Fibroblast of skin of left biceps (primary cell): ENCODE results near the gene ENTPD2.
"Not testable (repeated sequence)": the region's sequence is repeated elsewhere in the genome, so short reads cannot be mapped to it uniquely, and the experiment has no call there.

ENCODE experiments used
- DNase-seq, 2 experiments: peaks; one replicate each; pipeline ENCODE4 v3.0.0-alpha.2; 2013; ENCODE audit warnings: low read depth in 2 of 2

ENTPD2 gene

DNA sequence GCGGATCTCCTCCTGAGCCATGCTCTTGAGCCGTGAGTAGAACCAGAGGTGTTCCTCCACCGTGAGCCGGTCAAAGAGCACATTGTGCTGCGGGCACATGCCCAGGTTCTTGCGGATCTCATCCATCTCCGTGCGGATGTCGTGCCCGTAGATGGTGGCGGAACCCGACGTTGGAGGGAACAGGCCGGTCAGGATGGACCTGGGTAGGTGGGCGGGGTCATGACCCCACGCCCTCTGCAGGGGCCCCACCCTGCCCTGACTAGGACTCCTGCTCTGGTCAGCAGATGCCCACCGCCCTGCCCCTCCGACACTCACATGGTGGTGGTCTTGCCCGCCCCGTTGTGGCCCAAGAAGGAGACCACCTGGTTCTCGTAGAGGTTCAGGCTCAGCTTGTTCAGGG is 37.9 kb downstream of the ENTPD2 start:
- no peak for DNase-seq

DNA sequence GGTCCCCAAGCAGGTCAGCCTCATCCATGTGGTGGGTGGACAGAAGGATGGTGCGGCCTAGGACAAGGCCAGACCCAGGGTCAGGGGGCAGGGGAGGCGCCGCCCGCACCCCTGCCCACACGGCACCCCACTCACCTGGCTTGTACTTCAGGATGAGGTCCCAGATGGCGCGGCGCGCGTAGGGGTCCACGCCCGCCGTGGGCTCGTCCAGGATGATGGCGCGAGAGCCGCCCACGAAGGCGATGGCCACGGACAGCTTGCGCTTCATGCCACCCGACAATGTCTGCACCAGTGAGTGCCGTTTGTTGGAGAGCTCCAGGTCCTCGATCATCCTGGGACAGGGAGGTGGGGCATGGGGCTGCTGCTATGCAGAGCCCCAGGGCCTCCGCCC is 38.3 kb downstream of the ENTPD2 start:
- no peak for DNase-seq

DNA sequence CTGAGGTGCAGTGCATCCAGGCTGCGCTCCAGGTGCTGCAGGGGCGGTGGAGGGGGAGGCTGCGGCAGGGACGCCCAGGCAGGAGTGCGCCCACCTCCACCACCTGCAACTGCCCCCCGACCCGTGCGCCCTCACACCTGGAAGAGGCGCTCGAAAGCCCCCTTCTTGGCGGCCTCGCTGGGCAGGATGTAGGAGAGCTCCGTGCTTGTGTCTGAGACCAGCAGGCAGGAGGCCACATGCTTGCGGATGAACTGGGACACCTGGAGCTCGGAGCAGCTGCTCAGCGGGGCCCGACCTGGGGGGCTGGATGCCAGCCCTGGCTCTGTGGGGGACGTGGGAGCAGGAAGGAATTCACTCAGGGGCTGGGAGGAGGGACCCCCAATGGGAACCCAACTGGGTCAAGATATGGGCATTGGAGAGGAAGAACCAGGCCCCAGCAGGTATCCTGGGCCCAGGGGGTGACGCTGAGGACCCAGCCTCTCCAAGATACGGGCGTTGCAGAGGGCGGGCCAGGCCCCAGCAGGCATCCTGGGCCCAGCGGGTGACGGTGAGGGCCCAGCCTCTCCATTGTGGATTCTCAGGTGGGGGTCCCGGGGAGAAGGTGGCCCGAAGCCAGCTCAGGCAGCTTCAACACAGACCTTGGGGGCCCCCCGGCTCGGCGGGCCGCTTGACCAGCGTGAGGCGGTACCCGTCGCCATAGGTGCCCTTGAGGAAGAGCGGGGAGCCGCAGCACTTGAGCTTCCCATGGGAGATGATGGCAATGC is 38.9 kb downstream of the ENTPD2 start:
- no peak for DNase-seq

DNA sequence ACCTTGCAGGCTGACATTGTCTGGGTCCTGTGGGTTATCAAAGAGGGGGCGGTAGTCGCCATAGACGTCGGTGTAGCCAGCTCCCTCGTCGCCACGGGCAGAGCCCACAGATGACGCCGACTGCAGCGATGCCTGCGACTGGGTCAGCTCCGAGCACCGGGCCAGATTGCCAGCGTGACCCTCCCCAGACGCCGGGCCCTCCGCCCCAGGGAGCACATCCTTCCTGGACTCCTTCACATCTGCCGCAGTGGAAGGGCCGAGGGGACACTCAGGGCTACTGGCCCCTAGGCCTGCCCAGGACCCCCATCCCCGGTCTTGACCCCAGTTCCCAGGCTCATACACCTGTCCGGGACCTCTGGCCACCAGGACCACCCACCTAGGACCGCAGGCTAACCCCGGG is 39.7 kb downstream of the ENTPD2 start:
- DNase-seq: no peak

DNA sequence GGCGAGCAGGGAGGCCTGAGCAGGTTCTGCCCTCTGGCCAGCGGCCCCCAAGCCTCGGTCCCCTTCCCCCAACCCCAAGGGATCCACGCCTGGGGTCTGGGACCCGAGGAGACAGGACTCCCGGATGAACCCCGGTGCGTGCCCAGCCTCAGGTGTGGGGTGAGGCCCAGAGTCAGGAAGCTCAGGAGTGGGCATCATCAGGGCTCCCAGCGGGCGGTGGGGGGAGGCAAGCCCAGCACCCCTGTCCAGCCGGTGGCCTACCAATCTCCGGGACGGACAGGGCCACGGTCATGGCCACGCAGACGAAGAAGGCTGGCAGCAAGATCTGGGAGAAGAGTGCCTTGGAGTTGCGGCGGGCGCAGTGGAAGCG is 40.3 kb downstream of the ENTPD2 start:
- no peak for DNase-seq

DNA sequence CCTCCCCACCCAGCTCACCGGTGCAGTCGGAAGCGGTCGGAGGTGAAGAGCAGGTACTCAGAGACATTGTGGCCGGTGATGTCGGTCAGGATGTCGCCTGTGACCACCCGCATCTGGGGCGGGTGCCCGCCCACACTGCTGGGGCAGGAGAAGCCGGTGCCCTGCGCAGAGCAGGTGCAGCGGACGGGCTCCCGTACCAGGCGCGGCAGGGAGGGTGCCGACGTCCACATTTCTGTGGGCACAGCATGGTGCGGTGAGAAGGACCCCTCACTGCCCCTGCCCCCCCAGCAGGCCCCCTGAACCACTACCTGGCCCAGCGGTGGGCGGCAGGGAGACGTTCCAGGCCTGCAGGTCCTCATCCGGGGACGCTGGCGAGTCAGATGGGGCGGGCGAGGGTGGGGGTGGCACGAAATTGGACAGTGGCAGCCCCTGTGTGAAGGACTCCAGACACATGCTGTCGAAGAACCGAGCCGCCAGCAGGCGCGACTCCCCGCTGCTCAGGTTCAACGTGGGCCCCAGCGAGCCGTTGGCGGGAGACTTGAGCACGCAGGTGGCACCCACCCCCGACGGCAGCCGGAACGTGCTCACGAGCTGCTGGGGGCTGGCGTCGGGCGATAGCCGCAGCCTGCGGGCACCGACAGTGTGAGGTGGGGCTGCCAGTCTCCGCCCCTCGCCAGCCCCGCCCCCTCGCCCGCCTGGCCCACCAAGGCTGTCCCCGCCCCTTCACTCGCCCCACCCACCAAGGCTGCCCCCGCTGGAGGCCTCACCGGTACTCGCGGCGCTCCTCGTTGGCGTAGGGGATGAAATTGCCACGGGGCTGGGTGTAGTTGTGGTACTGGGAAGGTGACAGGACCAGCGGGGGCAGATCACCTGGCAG is 40.9 kb downstream of the ENTPD2 start:
- no peak for DNase-seq

DNA sequence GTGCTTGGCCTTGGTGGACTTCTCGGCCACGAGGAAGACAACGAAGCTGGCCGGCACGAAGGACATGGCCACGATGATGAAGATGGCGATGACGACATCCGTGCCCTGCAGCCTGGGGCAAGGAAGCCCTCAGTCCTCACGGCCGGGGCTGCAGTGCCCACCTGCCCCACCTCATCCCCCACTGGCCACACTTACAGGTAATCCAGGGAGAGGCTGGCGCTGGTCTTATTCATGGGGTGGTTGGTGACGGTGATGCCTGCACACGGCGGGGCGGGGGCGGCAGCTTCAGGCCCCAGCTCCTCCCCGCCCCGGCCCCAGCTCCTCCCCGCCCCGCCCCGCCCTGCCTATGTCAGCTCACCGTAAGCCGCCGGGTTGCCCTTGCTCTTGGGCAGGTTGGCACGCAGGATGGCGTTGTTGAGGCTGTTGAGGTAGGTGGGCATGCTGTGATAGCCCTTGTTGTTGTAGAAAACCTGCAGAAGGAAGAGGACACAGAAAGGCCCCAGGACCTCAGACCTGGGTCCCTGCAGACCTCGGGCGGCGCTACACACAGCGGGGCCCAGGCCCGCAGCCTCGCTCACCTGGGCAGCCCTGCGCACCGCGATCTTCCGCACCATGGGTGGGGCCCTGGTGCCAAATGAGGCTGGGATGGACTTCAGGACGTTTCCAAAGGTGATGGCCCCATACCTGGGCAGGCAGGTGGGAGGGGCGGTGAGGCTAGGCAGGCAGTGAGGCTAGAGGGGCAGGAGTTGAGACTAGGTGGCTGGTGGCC is 41.8 kb downstream of the ENTPD2 start:
- no peak for DNase-seq

DNA sequence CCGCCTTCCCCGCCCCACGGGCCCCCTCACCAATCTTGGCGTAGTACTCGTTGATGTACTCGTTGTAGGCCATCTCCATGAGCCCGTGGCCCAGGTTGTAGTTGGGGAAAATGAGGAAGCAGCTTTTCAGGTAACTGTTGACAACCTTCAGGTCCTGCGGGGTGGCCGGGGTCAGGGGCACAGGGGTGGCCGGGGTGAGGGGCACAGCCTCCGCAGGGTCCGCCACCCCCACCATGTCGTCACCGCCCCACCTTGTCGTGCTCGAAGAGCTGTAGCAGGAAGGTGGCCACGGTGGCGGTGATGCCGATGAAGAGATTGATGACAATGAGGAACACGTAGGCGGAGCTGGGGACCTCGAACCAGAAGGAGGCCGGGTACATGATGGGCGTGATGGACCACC is 42.7 kb downstream of the ENTPD2 start:
- DNase-seq: no peak

DNA sequence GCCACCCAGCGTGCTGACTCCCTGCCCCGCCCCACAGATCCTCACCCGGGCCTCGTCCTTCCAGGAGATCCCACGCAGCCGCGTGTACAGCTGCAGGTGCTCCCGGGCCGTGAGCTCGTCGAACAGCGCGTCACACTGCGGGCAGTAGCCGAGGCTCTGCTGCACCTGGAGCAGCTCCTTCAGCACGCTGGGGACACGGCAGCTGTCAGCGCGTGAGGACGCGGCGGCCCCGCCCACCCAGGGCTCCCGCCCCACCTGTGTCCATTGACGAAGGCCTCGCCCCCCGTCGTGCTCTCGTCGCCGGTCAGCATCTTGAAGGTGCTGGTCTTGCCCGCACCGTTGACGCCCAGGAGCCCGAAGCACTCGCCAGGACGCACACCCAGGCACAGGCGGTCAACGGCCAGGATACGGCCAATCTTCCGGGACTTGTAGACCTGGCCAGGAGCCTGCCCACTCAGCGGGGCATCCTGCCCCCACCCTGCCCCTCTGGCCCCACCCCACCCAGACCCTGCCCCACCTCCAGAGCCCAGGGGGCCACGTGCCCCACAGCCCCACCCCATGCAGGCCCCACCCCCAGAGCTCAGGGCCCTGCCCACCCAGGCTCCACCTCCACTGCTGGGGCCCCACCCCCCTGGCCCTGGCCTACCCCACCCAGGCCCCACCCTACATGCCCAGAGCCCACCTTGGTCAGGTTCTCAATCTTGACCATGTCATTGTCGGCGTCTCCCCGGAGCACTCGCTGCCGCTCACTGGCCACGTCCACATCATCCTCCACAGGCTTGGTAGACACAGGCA is 43.7 kb downstream of the ENTPD2 start:
- no peak for DNase-seq

DNA sequence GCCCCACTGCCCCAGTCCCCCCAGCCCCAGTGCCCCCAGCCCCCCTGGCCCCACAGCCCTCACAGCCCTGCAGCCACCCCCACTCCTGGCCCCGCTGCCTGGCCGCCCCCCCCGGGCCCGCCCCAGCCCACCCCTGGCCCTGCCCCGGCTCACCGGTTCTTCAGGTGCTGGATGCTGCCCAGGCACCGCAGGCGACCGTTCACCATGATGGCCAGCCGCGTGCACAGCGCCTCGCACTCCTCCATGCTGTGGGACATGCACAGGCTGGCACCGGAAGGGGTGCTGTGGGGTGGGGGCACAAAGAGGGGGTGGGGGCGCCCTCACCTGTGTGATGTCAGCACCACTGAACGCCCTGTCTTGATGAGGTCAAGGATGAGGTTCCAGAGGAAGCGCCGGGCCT is 44.6 kb downstream of the ENTPD2 start:
- no peak for DNase-seq

DNA sequence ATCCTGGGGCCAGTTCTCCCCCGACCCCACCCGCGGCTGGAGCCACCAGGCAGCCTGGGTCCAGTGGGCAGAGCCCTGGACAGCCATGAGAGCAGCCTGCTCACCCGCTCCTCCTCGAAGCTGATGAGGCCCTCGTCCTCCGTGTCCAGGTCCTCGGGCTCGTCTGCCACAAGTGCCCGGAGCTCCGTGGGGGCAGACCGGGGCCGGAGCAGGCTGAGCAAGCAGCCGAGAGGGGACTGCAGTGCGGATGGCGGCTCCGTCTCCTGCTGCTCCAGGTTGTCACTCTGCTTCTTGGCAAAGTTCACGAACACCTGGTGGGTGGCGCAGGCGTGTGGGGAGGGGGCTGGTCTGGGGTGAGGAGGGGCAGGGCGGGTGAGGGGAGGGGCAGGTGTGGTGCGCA is 45.5 kb downstream of the ENTPD2 start:
- no peak for DNase-seq

DNA sequence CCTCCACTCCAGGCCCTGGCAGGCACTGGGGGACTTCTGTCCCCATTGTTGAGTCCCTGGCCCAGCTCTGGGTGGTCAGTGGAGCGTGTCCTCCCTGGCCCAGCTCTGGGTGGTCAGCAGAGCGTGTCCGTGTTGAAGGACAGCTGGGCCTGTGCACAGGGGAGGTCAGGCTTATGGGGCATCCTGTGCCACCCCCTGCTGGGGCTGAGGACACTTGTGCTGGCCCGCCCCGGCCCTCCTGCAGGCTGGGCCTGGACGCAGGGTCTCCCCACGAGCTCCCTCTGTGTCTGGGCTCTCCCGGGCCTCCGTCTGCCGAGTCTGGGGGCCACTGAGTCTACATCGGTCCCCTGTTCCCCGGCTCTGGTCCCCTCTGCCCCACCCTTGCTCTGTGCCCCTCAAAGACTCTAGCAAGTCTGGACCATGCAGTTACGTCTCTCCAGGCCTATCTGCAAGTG is 46.0 kb downstream of the ENTPD2 start:
- DNase-seq: no peak

DNA sequence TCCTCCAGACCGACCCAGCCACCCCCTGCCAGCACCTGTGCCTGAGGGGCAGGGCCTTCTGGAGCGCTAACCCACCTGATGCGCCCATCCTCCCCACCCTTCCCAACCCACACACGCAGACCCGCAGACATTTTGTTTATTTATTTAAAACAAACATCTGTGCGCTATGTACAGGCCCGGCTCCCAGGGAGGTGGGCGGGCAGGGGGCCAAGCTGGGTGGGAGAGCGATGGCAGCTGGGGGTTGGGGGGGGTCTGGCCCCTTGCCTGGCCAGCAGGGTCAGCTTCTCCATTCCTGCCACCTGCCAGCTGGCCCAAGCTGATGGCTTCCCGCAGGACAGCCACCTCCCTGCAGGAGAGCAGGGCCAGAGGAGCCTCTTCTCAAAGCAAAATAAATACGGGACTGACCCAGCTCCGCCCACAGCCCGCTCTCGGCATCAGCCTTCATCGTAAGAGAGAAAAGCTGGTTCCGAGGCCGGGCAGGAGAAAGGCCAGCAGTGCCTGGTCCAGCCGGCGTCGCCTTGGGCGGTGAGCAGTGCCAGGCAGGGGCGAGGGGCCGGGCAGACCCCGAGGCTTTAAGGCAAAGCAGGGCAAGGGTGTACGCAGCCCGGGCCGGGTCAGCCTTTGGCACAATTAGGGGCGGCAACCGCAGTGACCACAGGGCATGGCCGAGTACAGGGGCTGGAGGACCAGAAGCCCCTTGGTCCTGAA is 46.6 kb downstream of the ENTPD2 start:
- no peak for DNase-seq

DNA sequence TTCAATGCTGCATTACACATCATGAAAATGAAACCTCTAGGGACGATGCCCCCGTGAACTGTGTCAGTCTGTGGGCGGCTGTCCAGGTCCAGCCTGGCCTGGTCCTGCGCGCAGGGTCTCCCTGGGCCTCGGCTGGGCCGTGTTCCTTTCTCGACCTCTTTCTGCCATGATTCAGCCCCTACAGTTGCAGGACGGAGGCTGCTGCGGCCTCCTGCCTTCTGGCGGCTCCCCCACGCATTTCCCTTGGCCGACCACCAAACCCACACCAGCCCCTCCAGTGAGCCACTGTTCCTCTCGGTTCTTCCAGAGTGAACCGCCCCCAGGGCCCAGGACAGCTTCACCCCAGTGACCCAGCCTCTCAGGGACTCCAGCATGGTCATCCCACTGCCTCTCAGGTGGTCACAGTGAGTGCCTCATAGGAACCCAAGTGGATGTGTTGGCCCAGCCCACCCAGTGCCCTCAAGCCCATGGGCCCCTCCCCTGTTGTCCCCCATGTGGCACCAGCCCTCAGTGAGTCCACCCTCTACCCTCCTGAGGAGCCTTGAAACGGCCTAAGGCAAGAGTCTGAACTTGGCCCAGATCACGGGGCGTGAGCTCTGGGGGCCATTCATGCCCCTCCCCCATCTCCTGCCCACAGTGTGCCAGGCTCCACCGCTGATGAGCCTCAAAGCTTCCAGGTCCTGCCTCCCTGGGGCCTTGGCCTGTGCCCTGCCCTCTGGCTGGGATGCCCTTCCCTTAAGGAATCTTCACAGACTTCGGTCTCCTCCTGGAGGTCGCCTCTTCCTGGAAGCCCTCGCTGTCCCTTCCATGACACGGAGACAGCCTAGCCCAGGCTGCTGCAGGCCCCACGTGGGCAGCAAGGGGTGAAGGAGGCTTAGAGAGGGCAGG is 47.5 kb downstream of the ENTPD2 start:
- no peak for DNase-seq

DNA sequence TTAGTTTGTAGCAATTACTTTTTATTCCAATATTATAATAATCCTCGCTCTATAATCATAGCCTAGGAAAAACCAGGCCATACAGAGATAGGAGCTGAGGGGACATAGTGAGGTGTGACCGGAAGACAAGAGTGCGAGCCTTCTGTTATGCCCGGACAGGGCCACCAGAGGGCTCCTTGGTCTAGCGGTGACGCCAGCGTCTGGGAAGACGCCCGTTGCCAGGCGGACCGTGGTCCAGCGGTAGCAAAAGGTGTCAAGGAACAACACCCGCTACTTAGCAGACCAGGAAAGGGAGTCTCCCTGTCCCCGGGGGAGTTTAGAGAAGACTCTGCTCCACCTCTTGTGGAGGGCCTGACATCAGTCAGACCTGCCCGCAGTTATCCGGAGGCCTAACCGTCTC is 49.6 kb downstream of the ENTPD2 start:
- DNase-seq: not testable (repeated sequence)

DNA sequence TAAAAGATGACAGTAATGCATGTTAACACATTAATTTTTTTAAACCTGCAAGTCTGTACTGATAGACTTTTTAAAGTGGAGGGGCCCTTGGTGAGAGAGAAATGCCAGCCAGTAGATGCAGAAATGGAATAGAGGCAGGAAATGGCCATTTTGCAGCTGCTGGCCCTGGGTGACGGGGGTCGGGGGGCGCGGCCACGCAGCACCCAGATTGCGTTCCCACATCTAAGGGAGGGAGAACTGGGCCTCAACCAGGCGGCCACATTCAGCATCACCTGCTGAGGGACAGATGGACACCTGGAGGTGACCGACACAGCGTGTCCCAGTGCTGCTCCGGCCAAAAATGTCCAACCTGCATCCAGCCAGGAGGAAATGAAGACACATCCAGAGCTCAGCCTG is 51.2 kb downstream of the ENTPD2 start:
- DNase-seq: no peak

DNA sequence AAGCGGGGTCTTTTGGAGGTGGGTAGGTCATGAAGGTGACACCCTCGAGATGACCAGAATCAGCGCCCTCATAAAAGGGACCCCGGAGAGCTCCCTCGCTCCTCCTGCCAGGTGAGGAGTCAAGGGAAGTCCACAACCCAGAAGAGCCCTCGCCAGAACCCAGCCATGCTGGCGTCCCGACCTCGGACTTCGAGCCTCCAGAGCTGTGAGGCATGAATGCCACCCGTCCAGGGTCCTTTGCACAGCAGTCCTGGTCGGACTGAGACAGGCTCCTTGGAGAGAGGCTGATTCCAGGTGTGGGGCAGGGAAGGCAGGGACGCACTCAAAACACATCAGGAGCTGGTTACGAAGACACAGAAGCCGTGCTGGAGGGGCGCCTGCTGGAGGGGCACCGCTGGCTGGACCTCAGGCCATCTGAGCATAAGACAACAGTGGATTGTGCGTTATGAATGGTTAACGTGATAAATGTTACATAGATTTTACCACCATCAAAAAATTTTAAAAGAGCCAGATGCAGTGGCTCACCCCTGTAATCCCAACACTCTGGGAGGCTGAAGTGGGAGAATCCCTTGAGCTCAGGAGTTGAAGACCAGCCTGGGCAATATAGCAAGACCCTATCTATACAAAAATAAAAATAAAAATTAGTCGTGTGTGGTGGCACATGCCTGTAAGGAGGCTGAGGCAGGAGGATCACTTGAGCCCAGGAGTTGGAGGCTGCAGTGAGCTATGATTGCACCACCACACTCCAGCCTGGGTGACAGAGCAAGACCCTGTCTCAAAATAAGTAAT is 51.8 kb downstream of the ENTPD2 start:
- no peak for DNase-seq

DNA sequence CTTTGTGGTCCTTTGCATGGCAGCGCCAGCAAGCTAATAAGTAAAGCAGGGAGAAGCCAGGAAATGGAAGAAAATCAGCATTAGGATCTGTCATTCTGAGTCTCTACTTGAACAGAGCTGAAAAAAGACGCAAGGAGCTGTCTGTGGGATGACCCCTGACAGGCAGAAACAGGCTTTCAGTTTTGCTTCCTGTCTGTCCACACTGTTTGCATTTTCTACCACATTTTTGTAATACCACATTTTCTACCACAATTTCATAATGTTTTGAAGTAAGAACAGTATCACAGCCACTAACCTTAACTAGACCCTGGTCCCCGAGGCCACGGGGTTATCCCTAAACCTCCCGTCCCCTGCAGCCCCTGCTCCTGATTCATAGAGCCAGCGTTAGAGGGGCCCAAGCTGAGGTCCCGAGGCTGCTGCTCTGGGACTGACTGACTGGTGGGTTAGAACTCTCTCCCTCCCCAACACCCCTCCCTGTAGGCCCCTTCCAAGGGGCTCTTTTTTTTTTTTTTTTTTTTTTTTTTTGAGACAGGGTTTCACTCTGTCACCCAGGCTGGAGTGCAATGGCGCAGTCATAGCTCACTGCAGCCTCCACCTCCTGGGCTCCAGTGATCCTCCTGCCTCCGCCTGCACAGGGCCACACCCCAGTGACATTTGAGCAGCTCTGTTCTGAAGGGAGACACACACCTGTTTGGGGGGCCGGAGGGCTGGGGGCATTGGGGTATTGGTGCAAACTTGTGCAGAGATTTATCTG is 53.5 kb downstream of the ENTPD2 start:
- no peak for DNase-seq
